ENCODE data around the gene CEP57. TPM values are rescaled to one million over a fixed set of nuclear protein-coding genes. Genes with fewer than 3 reads are reported as not detected.

CEP57 gene
- total and polyA plus RNA-seq, 8 donors = 11.9 to 38.3 (median 26.9) TPM

- 1% methylated on average over 29 of the region's 29 CpGs for WGBS, 2 donors
- ATAC-seq = peak; percentile 11 to 32 (median 26)
- H3K27me3 ChIP-seq = no peaks in the 10 kb centered on the region
- intact Hi-C loops (cut with DNase I) = no loop called here
- no peak for TF ChIP-seq CTCF (IDR thresholded peaks at IDR 0.05)
- peak overlapping the region; percentile 98 to 100 (median 100) for H3K27ac ChIP-seq
- no peak for FAIRE-seq
- H3K4me3 ChIP-seq = peak overlapping the region; percentile 81 to 94 (median 90)
- H3K36me3 ChIP-seq = no peaks in the 10 kb centered on the region
- H3K4me1 ChIP-seq = peaks cover 0 to 37% (median 29%) of the 10 kb centered on the region in 3 donors
- no peaks in the 10 kb centered on the region for H3K9me3 ChIP-seq
- peak; percentile 61 to 80 (median 74) for DNase-seq
These were observed 823 bp downstream of the CEP57 start for GRCh38 chr11:95790933-95791708.

GRCh38 chr11:95791709-95792033, 1.4 kb downstream of the CEP57 start:
- Histone ChIP-seq H3K4me1 (peaks cover 0 to 37% (median 35%) of the 10 kb centered on the region in 3 donors), H3K27ac (peak overlapping the region in 3 of 4 donors; percentile 99 to 100 (median 100)), H3K27me3 (no peaks in the 10 kb centered on the region), H3K9me3 (no peaks in the 10 kb centered on the region), H3K36me3 (no peaks in the 10 kb centered on the region), H3K4me3 (peak overlapping the region in 3 of 4 donors; percentile 81 to 94 (median 93))
- intact Hi-C loops (cut with DNase I) = no loop called here
- no peak for TF ChIP-seq CTCF (IDR thresholded peaks at IDR 0.05)
- DNase-seq (no peak), FAIRE-seq (no peak), ATAC-seq (no peak)
- WGBS, 2 donors = 9 to 18% methylated on average over 8 of the region's 8 CpGs

- FAIRE-seq = no peak
- H3K4me3 ChIP-seq = peak overlapping the region in 2 of 4 donors; percentile 81 to 94
- intact Hi-C loops (cut with DNase I) = no loop called here
- H3K27me3 ChIP-seq = no peaks in the 10 kb centered on the region
- H3K27ac ChIP-seq = peak overlapping the region in 1 of 4 donors; percentile 100
- no peaks in the 10 kb centered on the region for H3K36me3 ChIP-seq
- no peaks in the 10 kb centered on the region for H3K9me3 ChIP-seq
- 43 to 50% methylated on average over 8 of the region's 8 CpGs for WGBS, 2 donors
- no peak for TF ChIP-seq CTCF (IDR thresholded peaks at IDR 0.05)
- no peak for ATAC-seq
- peaks cover 0 to 37% (median 37%) of the 10 kb centered on the region in 3 donors for H3K4me1 ChIP-seq
- DNase-seq = no peak
These were observed 1.9 kb downstream of the CEP57 start for GRCh38 chr11:95792200-95792599.

GRCh38 chr11:95792700-95793099, 2.4 kb downstream of the CEP57 start:
- WGBS, 2 donors = 81 to 87% methylated on average over 7 of the region's 7 CpGs
- no peak for ATAC-seq
- no peaks in the 10 kb centered on the region for H3K27me3 ChIP-seq
- TF ChIP-seq CTCF (IDR thresholded peaks at IDR 0.05) = no peak
- FAIRE-seq = no peak
- intact Hi-C loops (cut with DNase I) = no loop called here
- no peaks in the 10 kb centered on the region for H3K36me3 ChIP-seq
- peaks cover 0 to 37% (median 37%) of the 10 kb centered on the region in 3 donors for H3K4me1 ChIP-seq
- DNase-seq = no peak
- H3K9me3 ChIP-seq = no peaks in the 10 kb centered on the region
- no peak overlapping the region for H3K27ac ChIP-seq
- peak overlapping the region in 1 of 4 donors; percentile 81 for H3K4me3 ChIP-seq

- no peak for ATAC-seq
- DNase-seq = no peak
- intact Hi-C loops (cut with DNase I) = no loop called here
- H3K27me3 ChIP-seq = no peaks in the 10 kb centered on the region
- H3K36me3 ChIP-seq = no peaks in the 10 kb centered on the region
- peaks cover 0 to 37% (median 35%) of the 10 kb centered on the region in 3 donors for H3K4me1 ChIP-seq
- no peak overlapping the region for H3K27ac ChIP-seq
- 74 to 80% methylated on average over 4 of the region's 4 CpGs for WGBS, 2 donors
- FAIRE-seq = no peak
- no peak overlapping the region for H3K4me3 ChIP-seq
- H3K9me3 ChIP-seq = no peaks in the 10 kb centered on the region
- no peak for TF ChIP-seq CTCF (IDR thresholded peaks at IDR 0.05)
These were observed 2.8 kb downstream of the CEP57 start for GRCh38 chr11:95793116-95793515.

All from pancreas (tissue), 10 donors.